Activated naive CD4-positive, alpha-beta T cell treated with anti-CD3 and anti-CD28 coated beads, Interleukin-2, amount 50 U/mL, for 24 hours (primary cell): ENCODE results near the gene MPLKIP.
"Not testable (repeated sequence)": the region's sequence is repeated elsewhere in the genome, so short reads cannot be mapped to it uniquely, and the experiment has no call there.

Experiments used
- H3K27ac Mint-ChIP-seq: one replicate; pipeline ENCODE4 v1.8.0; 2021; ENCODE audit warnings: mild to moderate bottlenecking, mixed read lengths
- H3K27me3 Mint-ChIP-seq: one replicate; pipeline ENCODE4 v1.8.0; 2021; ENCODE audit warnings: mixed read lengths
- H3K36me3 Mint-ChIP-seq: one replicate; pipeline ENCODE4 v1.8.0; 2021; ENCODE audit warnings: mixed read lengths
- H3K4me1 Mint-ChIP-seq: one replicate; pipeline ENCODE4 v1.8.0; 2021; ENCODE audit warnings: mixed read lengths
- H3K4me3 Mint-ChIP-seq: one replicate; pipeline ENCODE4 v1.8.0; 2021; ENCODE audit warnings: mild to moderate bottlenecking, mixed read lengths
- H3K9me3 Mint-ChIP-seq: one replicate; pipeline ENCODE4 v1.8.0; 2021; ENCODE audit warnings: mixed read lengths

Gene MPLKIP

GRCh38 chr7:40145596-40146130, 11.2 kb upstream of the MPLKIP start:
- H3K27ac Mint-ChIP-seq, H3K36me3 Mint-ChIP-seq, H3K4me3 Mint-ChIP-seq, H3K9me3 Mint-ChIP-seq, H3K27me3 Mint-ChIP-seq, H3K4me1 Mint-ChIP-seq: not testable (repeated sequence)

- H3K27me3 Mint-ChIP-seq, H3K4me3 Mint-ChIP-seq, H3K4me1 Mint-ChIP-seq, H3K27ac Mint-ChIP-seq, H3K36me3 Mint-ChIP-seq, H3K9me3 Mint-ChIP-seq: not testable (repeated sequence)
Measured at GRCh38 chr7:40141916-40142315, 7.5 kb upstream of the MPLKIP start.

- not testable (repeated sequence) for H3K27ac Mint-ChIP-seq, H3K27me3 Mint-ChIP-seq, H3K36me3 Mint-ChIP-seq, H3K9me3 Mint-ChIP-seq, H3K4me3 Mint-ChIP-seq, H3K4me1 Mint-ChIP-seq
Measured at GRCh38 chr7:40139891-40140290, 5.5 kb upstream of the MPLKIP start.

- Mint-ChIP-seq H3K9me3 (no peaks in the 10 kb centered on the region), H3K27me3 (peaks cover 2% of the 10 kb centered on the region), H3K4me1 (no peaks in the 10 kb centered on the region), H3K36me3 (peaks cover 3% of the 10 kb centered on the region), H3K27ac (no peak overlapping the region), H3K4me3 (no peak overlapping the region)
Measured at GRCh38 chr7:40138973-40139372, 4.6 kb upstream of the MPLKIP start.

- Mint-ChIP-seq H3K4me1 (peaks cover 4% of the 10 kb centered on the region), H3K27me3 (peaks cover 1% of the 10 kb centered on the region), H3K9me3 (no peaks in the 10 kb centered on the region), H3K36me3 (peaks cover 5% of the 10 kb centered on the region), H3K4me3 (no peak overlapping the region), H3K27ac (no peak overlapping the region)
Measured at GRCh38 chr7:40137563-40137962, 3.1 kb upstream of the MPLKIP start.

- H3K4me3 Mint-ChIP-seq, result peak overlapping the region; percentile 82
- peaks cover 1% of the 10 kb centered on the region for H3K27me3 Mint-ChIP-seq
- no peak overlapping the region for H3K27ac Mint-ChIP-seq
- no peaks in the 10 kb centered on the region for H3K9me3 Mint-ChIP-seq
- peaks cover 24% of the 10 kb centered on the region for H3K4me1 Mint-ChIP-seq
- H3K36me3 Mint-ChIP-seq, result peaks cover 8% of the 10 kb centered on the region
Measured at GRCh38 chr7:40135317-40135610, 842 bp upstream of the MPLKIP start.

GRCh38 chr7:40133561-40134427, 628 bp downstream of the MPLKIP start:
- H3K9me3 Mint-ChIP-seq, result no peaks in the 10 kb centered on the region
- H3K4me1 Mint-ChIP-seq, result peaks cover 35% of the 10 kb centered on the region
- H3K4me3 Mint-ChIP-seq, result peak overlapping the region; percentile 93
- H3K36me3 Mint-ChIP-seq, result peaks cover 7% of the 10 kb centered on the region
- peak overlapping the region; percentile 93 for H3K27ac Mint-ChIP-seq
- H3K27me3 Mint-ChIP-seq, result peaks cover 1% of the 10 kb centered on the region

- Mint-ChIP-seq H3K9me3 (no peaks in the 10 kb centered on the region), H3K4me1 (peaks cover 7% of the 10 kb centered on the region), H3K4me3 (no peak overlapping the region), H3K27ac (no peak overlapping the region), H3K27me3 (no peaks in the 10 kb centered on the region), H3K36me3 (peaks cover under 1% of the 10 kb centered on the region)
Measured at GRCh38 chr7:40122940-40123254, 11.5 kb downstream of the MPLKIP start.

GRCh38 chr7:40122100-40122939, 12.1 kb downstream of the MPLKIP start:
- not testable (repeated sequence) for H3K27me3 Mint-ChIP-seq, H3K9me3 Mint-ChIP-seq, H3K4me3 Mint-ChIP-seq, H3K4me1 Mint-ChIP-seq, H3K36me3 Mint-ChIP-seq
- peak overlapping the region; percentile 35 for H3K27ac Mint-ChIP-seq

- Mint-ChIP-seq H3K4me3 (no peak overlapping the region), H3K4me1 (peaks cover 5% of the 10 kb centered on the region), H3K36me3 (no peaks in the 10 kb centered on the region), H3K9me3 (no peaks in the 10 kb centered on the region), H3K27me3 (no peaks in the 10 kb centered on the region), H3K27ac (no peak overlapping the region)
Measured at GRCh38 chr7:40120020-40120419, 14.4 kb downstream of the MPLKIP start.

GRCh38 chr7:40118201-40118600, 16.2 kb downstream of the MPLKIP start:
- not testable (repeated sequence) for H3K9me3 Mint-ChIP-seq, H3K4me1 Mint-ChIP-seq, H3K27ac Mint-ChIP-seq, H3K4me3 Mint-ChIP-seq, H3K27me3 Mint-ChIP-seq, H3K36me3 Mint-ChIP-seq

- H3K9me3 Mint-ChIP-seq, result not testable (repeated sequence)
Measured at GRCh38 chr7:40117199-40117598, 17.2 kb downstream of the MPLKIP start.

GRCh38 chr7:40115936-40116335, 18.5 kb downstream of the MPLKIP start:
- H3K27ac Mint-ChIP-seq, result no peak overlapping the region
- H3K9me3 Mint-ChIP-seq, result no peaks in the 10 kb centered on the region
- H3K27me3 Mint-ChIP-seq, result no peaks in the 10 kb centered on the region
- H3K4me3 Mint-ChIP-seq, result no peak overlapping the region
- H3K4me1 Mint-ChIP-seq, result no peaks in the 10 kb centered on the region
- H3K36me3 Mint-ChIP-seq, result peaks cover 6% of the 10 kb centered on the region

More at GRCh38 chr7:40117199-40117598, 17.2 kb downstream of the MPLKIP start:
- not testable (repeated sequence) for H3K27ac Mint-ChIP-seq, H3K4me3 Mint-ChIP-seq, H3K4me1 Mint-ChIP-seq, H3K27me3 Mint-ChIP-seq, H3K36me3 Mint-ChIP-seq

GRCh38 chr7:40105879-40106473, 28.4 kb downstream of the MPLKIP start:
- H3K27ac Mint-ChIP-seq, result no peak overlapping the region
- no peak overlapping the region for H3K4me3 Mint-ChIP-seq
- no peaks in the 10 kb centered on the region for H3K9me3 Mint-ChIP-seq
- H3K36me3 Mint-ChIP-seq, result no peaks in the 10 kb centered on the region
- H3K4me1 Mint-ChIP-seq, result no peaks in the 10 kb centered on the region
- no peaks in the 10 kb centered on the region for H3K27me3 Mint-ChIP-seq

- Mint-ChIP-seq H3K27me3 (no peaks in the 10 kb centered on the region), H3K9me3 (no peaks in the 10 kb centered on the region), H3K4me3 (no peak overlapping the region), H3K4me1 (peaks cover under 1% of the 10 kb centered on the region), H3K27ac (peak overlapping the region; percentile 62), H3K36me3 (no peaks in the 10 kb centered on the region)
Measured at GRCh38 chr7:40102897-40103296, 31.5 kb downstream of the MPLKIP start.

- no peaks in the 10 kb centered on the region for H3K9me3 Mint-ChIP-seq
- no peaks in the 10 kb centered on the region for H3K36me3 Mint-ChIP-seq
- no peaks in the 10 kb centered on the region for H3K27me3 Mint-ChIP-seq
- peaks cover 6% of the 10 kb centered on the region for H3K4me1 Mint-ChIP-seq
- H3K27ac Mint-ChIP-seq, result no peak overlapping the region
- no peak overlapping the region for H3K4me3 Mint-ChIP-seq
Measured at GRCh38 chr7:40101201-40101600, 33.2 kb downstream of the MPLKIP start.
